HepG2 (cell line): Measurements from ENCODE around the gene ACBD5.

Experiments
- DNMT3B ChIP-seq: conservative IDR thresholded peaks from 2 replicates; pipeline ENCODE4 v1.6.1; 2016; ENCODE audit warnings: missing biosample characterization, control low read depth
- FOXM1 ChIP-seq: sonication (generic); formaldehyde crosslinking; IDR thresholded peaks from 2 replicates; pipeline ENCODE4 v1.5.0; 2020; ENCODE audit warnings: missing genetic modification reagents
- JUNB ChIP-seq: sonication (generic); formaldehyde crosslinking; IDR thresholded peaks from 2 replicates; pipeline ENCODE4 v1.8.0; 2022; ENCODE audit warnings: missing genetic modification reagents, mild to moderate bottlenecking, borderline replicate concordance
- KDM4B ChIP-seq: sonication (generic); formaldehyde crosslinking; IDR thresholded peaks from 2 replicates; pipeline ENCODE4 v1.4.0; 2020; ENCODE audit warnings: missing genetic modification reagents
- POLR2AphosphoS5 ChIP-seq: IDR thresholded peaks from 2 replicates; pipeline ENCODE4 v1.6.1; 2012; ENCODE audit warnings: low read depth, low read length
- SMC3 ChIP-seq: IDR thresholded peaks from 2 replicates; pipeline ENCODE4 v1.6.1; 2011; ENCODE audit warnings: low read length, improper control_type of control experiment
- TAF1 ChIP-seq: sonication (generic); formaldehyde crosslinking; IDR thresholded peaks from 2 replicates; pipeline ENCODE4 v1.4.0; 2020; ENCODE audit warnings: missing genetic modification reagents
- ZNF207 ChIP-seq: fragments of 450-650 bp; IDR thresholded peaks from 2 replicates; pipeline ENCODE4 v1.6.1; 2016; ENCODE audit warnings: antibody characterized with exemption, borderline replicate concordance
- ZNF292 ChIP-seq: sonication (generic); formaldehyde crosslinking; IDR thresholded peaks from 2 replicates; pipeline ENCODE4 v1.8.1; 2022; ENCODE audit warnings: mild to moderate bottlenecking, low read depth, missing genetic modification reagents, borderline replicate concordance
- ZNF549 ChIP-seq: sonication (generic); formaldehyde crosslinking; IDR thresholded peaks from 2 replicates; pipeline ENCODE4 v1.5.0; 2020; ENCODE audit warnings: missing genetic modification reagents
- TF ChIP-seq, protein P1 (sequence below): sonication (generic); formaldehyde crosslinking; IDR thresholded peaks from 2 replicates; pipeline ENCODE4 v1.5.0; 2020; ENCODE audit warnings: mild to moderate bottlenecking, missing genetic modification reagents, moderate library complexity
- TF ChIP-seq, protein P2 (sequence below): sonication (generic); formaldehyde crosslinking; IDR thresholded peaks from 2 replicates; pipeline ENCODE4 v1.4.0; 2020; ENCODE audit warnings: mild to moderate bottlenecking, missing genetic modification reagents

DNA sequence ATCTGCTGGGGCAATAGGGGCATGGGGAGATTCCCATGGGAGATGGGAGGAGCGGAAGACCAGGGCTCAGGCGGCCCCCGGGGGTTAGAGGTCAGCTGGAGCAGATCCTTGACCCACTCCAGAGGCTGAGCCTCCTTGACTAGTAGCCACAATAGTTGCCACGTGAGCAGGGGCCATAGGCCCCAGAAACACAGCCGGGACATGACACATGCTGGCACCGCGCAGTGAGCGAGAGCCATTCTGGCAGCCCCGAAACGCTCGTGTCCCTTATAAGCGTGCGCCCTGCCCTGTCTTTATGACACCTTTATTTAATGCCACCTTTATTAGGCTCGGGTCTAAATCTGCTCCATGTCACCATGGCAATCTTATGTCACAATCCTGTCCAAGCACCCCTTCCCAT is 11.0 kb upstream of the ACBD5 start:
- TF ChIP-seq SMC3 = no peak
- no peak for TF ChIP-seq DNMT3B (CRISPR knock-in tag)
- no peak for TF ChIP-seq ZNF292 (CRISPR knock-in tag)
- no peak for TF ChIP-seq POLR2AphosphoS5
- TF ChIP-seq, protein P1, sequence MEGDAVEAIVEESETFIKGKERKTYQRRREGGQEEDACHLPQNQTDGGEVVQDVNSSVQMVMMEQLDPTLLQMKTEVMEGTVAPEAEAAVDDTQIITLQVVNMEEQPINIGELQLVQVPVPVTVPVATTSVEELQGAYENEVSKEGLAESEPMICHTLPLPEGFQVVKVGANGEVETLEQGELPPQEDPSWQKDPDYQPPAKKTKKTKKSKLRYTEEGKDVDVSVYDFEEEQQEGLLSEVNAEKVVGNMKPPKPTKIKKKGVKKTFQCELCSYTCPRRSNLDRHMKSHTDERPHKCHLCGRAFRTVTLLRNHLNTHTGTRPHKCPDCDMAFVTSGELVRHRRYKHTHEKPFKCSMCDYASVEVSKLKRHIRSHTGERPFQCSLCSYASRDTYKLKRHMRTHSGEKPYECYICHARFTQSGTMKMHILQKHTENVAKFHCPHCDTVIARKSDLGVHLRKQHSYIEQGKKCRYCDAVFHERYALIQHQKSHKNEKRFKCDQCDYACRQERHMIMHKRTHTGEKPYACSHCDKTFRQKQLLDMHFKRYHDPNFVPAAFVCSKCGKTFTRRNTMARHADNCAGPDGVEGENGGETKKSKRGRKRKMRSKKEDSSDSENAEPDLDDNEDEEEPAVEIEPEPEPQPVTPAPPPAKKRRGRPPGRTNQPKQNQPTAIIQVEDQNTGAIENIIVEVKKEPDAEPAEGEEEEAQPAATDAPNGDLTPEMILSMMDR = no peak
- TF ChIP-seq TAF1 (CRISPR knock-in tag) = no peak
- TF ChIP-seq ZNF207 = no peak
- TF ChIP-seq, protein P2, sequence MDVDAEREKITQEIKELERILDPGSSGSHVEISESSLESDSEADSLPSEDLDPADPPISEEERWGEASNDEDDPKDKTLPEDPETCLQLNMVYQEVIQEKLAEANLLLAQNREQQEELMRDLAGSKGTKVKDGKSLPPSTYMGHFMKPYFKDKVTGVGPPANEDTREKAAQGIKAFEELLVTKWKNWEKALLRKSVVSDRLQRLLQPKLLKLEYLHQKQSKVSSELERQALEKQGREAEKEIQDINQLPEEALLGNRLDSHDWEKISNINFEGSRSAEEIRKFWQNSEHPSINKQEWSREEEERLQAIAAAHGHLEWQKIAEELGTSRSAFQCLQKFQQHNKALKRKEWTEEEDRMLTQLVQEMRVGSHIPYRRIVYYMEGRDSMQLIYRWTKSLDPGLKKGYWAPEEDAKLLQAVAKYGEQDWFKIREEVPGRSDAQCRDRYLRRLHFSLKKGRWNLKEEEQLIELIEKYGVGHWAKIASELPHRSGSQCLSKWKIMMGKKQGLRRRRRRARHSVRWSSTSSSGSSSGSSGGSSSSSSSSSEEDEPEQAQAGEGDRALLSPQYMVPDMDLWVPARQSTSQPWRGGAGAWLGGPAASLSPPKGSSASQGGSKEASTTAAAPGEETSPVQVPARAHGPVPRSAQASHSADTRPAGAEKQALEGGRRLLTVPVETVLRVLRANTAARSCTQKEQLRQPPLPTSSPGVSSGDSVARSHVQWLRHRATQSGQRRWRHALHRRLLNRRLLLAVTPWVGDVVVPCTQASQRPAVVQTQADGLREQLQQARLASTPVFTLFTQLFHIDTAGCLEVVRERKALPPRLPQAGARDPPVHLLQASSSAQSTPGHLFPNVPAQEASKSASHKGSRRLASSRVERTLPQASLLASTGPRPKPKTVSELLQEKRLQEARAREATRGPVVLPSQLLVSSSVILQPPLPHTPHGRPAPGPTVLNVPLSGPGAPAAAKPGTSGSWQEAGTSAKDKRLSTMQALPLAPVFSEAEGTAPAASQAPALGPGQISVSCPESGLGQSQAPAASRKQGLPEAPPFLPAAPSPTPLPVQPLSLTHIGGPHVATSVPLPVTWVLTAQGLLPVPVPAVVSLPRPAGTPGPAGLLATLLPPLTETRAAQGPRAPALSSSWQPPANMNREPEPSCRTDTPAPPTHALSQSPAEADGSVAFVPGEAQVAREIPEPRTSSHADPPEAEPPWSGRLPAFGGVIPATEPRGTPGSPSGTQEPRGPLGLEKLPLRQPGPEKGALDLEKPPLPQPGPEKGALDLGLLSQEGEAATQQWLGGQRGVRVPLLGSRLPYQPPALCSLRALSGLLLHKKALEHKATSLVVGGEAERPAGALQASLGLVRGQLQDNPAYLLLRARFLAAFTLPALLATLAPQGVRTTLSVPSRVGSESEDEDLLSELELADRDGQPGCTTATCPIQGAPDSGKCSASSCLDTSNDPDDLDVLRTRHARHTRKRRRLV (CRISPR knock-in tag) = no peak
- TF ChIP-seq FOXM1 = no peak
- TF ChIP-seq ZNF549 = no peak
- TF ChIP-seq KDM4B = no peak
- TF ChIP-seq JUNB (CRISPR knock-in tag) = no peak
